IMR-90 (cell line): ENCODE measurements around the gene KDM2A. TPM values are rescaled to one million over a fixed set of nuclear protein-coding genes. Genes with fewer than 3 reads are reported as not detected.
"Not testable (repeated sequence)": the region's sequence is repeated elsewhere in the genome, so short reads cannot be mapped to it uniquely, and the experiment has no call there.

Experiments used
- ATAC-seq: fragments of 200-7000 bp; cut with Tn5 transposase; 2 replicates; pipeline ENCODE4 v1.9.1; 2020; ENCODE audit warnings: low read depth, mild to moderate bottlenecking, moderate library complexity
- BruUV-seq: library from RNA; stranded (reverse); fragments of 400-500 nt; replicated peaks from 2 replicates; lab custom pipeline; 2021; lab: Mats Ljungman, UMichigan
- CTCF ChIA-PET: fragments of 300-600 bp; formaldehyde crosslinking; extraction: SDS; loops from one replicate; lab custom pipeline; 2021; ENCODE audit warnings: antibody characterized with exemption; lab: Yijun Ruan, JAX
- POLR2A ChIA-PET: fragments of 300-600 bp; sonication (Branson Sonifier 250); formaldehyde crosslinking; loops from one replicate; lab custom pipeline; 2022; ENCODE audit warnings: antibody characterized with exemption; ENCODE audit not compliant: unreplicated experiment; lab: Charles Lee
- DNase-seq: peaks from one replicate; pipeline ENCODE4 v3.0.0; 2013
- H2AFZ ChIP-seq: replicated peaks from 2 replicates; pipeline ENCODE3; 2013; ENCODE audit warnings: low read length, mild to moderate bottlenecking; ENCODE audit not compliant: poor library complexity
- H2AK5ac ChIP-seq: 2 replicates; pipeline ENCODE4 v1.6.1; 2013; ENCODE audit warnings: low read depth, low read length, inconsistent platforms
- H2AK9ac ChIP-seq: replicated peaks from 2 replicates; pipeline ENCODE3; 2013; ENCODE audit warnings: mild to moderate bottlenecking, low read depth, low read length, moderate library complexity; ENCODE audit not compliant: poor library complexity
- H2BK120ac ChIP-seq: 2 replicates; pipeline ENCODE4 v1.6.1; 2013; ENCODE audit warnings: low read depth, low read length, inconsistent platforms
- H2BK15ac ChIP-seq: 3 replicates; pipeline ENCODE4 v1.6.1; 2013; ENCODE audit warnings: low read depth, low read length, inconsistent platforms
- H2BK20ac ChIP-seq: 2 replicates; pipeline ENCODE4 v1.6.1; 2013; ENCODE audit warnings: low read depth, mild to moderate bottlenecking, inconsistent platforms, low read length, moderate library complexity
- H2BK5ac ChIP-seq: 2 replicates; pipeline ENCODE4 v1.6.1; 2013; ENCODE audit warnings: mild to moderate bottlenecking, low read depth, low read length, inconsistent platforms; ENCODE audit not compliant: poor library complexity, severe bottlenecking
- H3K14ac ChIP-seq: replicated peaks from 2 replicates; pipeline ENCODE4 v1.6.1; 2013; ENCODE audit warnings: low read depth, low read length, inconsistent platforms
- H3K18ac ChIP-seq: 2 replicates; pipeline ENCODE4 v1.6.1; 2013; ENCODE audit warnings: low read depth, low read length, control low read depth
- H3K23ac ChIP-seq: 2 replicates; pipeline ENCODE4 v1.6.1; 2013; ENCODE audit warnings: low read depth, low read length, inconsistent platforms
- H3K27ac ChIP-seq: 2 replicates; pipeline ENCODE4 v1.5.1; 2013; ENCODE audit warnings: mild to moderate bottlenecking, control low read depth, low read length; ENCODE audit not compliant: insufficient read depth
- H3K27me3 ChIP-seq: 2 replicates; pipeline ENCODE4 v1.6.1; 2013; ENCODE audit warnings: low read length; ENCODE audit not compliant: control insufficient read depth, insufficient read depth
- H3K36me3 ChIP-seq: 2 replicates; pipeline ENCODE4 v1.6.1; 2013; ENCODE audit warnings: low read length, mixed read lengths; ENCODE audit not compliant: control insufficient read depth, insufficient read depth
- H3K4ac ChIP-seq: 2 replicates; pipeline ENCODE4 v1.6.1; 2013; ENCODE audit warnings: low read depth, low read length, inconsistent platforms
- H3K4me1 ChIP-seq: 2 replicates; pipeline ENCODE4 v1.6.1; 2013; ENCODE audit warnings: low read length, mixed read lengths; ENCODE audit not compliant: control insufficient read depth, insufficient read depth
- H3K4me2 ChIP-seq: 2 replicates; pipeline ENCODE4 v1.6.1; 2013; ENCODE audit warnings: low read depth, mild to moderate bottlenecking, control low read depth, low read length, moderate library complexity
- H3K4me3 ChIP-seq: 2 replicates; pipeline ENCODE4 v1.5.1; 2013; ENCODE audit warnings: low read depth, mild to moderate bottlenecking, control low read depth, low read length, moderate library complexity; ENCODE audit not compliant: insufficient read depth
- H3K56ac ChIP-seq: 2 replicates; pipeline ENCODE4 v1.6.1; 2013; ENCODE audit warnings: low read length, inconsistent platforms; ENCODE audit not compliant: insufficient read depth; ENCODE audit errors: extremely low read depth
- H3K79me1 ChIP-seq, 2 experiments: 2 replicates each; pipeline ENCODE4 v1.6.1; 2013; ENCODE audit warnings: low read length in 2 of 2, inconsistent platforms in 1 of 2, low read depth in 1 of 2
- H3K9ac ChIP-seq: 2 replicates; pipeline ENCODE4 v1.6.1; 2013; ENCODE audit warnings: low read depth, low read length, control low read depth
- H3K9me1 ChIP-seq: 2 replicates; pipeline ENCODE4 v1.6.1; 2013; ENCODE audit warnings: low read length, inconsistent platforms; ENCODE audit not compliant: insufficient read depth
- H3K9me3 ChIP-seq: 2 replicates; pipeline ENCODE4 v1.6.1; 2013; ENCODE audit warnings: low read length; ENCODE audit not compliant: control insufficient read depth, insufficient read depth
- H4K20me1 ChIP-seq: 2 replicates; pipeline ENCODE4 v1.6.1; 2013; ENCODE audit warnings: low read length, inconsistent platforms; ENCODE audit not compliant: insufficient read depth
- H4K5ac ChIP-seq: 2 replicates; pipeline ENCODE4 v1.6.1; 2013; ENCODE audit warnings: mild to moderate bottlenecking, low read depth, low read length, control low read depth
- H4K8ac ChIP-seq, 2 experiments: 2 replicates each; pipeline ENCODE4 v1.6.1; 2013; ENCODE audit warnings: low read depth in 2 of 2, low read length in 2 of 2, control low read depth in 1 of 2, inconsistent platforms in 1 of 2
- H4K91ac ChIP-seq: 2 replicates; pipeline ENCODE4 v1.6.1; 2013; ENCODE audit warnings: low read depth, low read length, inconsistent platforms; ENCODE audit not compliant: insufficient read depth
- WGBS, 2 experiments: methylation state at CpG; one replicate each; pipeline versions ENCODE4 v1.1.5 to v1.1.7; 2013; ENCODE audit warnings: missing lambda C conversion rate in 2 of 2; ENCODE audit not compliant: insufficient read length in 1 of 2; ENCODE audit errors: extremely low coverage in 2 of 2; 5-methylcytosine and 5-hydroxymethylcytosine counted together
- dilution Hi-C: fragments of 300-500 bp; cut with HindIII; formaldehyde crosslinking; loops from one replicate; pipeline ENCODE4 v1.14.3; 2018; ENCODE audit warnings: low sequenced_read_pairs; ENCODE audit not compliant: unreplicated experiment
- in situ Hi-C: fragments of 300-500 bp; cut with MboI; formaldehyde crosslinking; loops from 3 replicates; pipeline ENCODE4 v1.14.3; 2019; ENCODE audit warnings: low sequenced_read_pairs, inconsistent platforms, mixed read lengths
- intact Hi-C: fragments of 100-400 bp; cut with micrococcal nuclease; formaldehyde crosslinking; loops from 2 replicates; pipeline ENCODE4 v1.10.0; 2022
- polyA plus RNA-seq, 3 experiments: library from polyadenylated mRNA; depleted of rRNA; stranded (reverse); fragments of >200 nt; gene quantifications; 2 replicates each; pipeline ENCODE4 v1.2.3, GENCODE V29; 2012; ENCODE audit warnings: low replicate concordance in 1 of 3
- total RNA-seq: library from RNA; depleted of rRNA; stranded (reverse); fragments of >200 nt; gene quantifications from 2 replicates; pipeline ENCODE4 v1.2.3, GENCODE V29; 2012

KDM2A gene
- total and polyA plus RNA-seq, 2 of the 4 experiments (the other 2 are of a cell fraction), result 26.7 to 42.6 TPM

DNA sequence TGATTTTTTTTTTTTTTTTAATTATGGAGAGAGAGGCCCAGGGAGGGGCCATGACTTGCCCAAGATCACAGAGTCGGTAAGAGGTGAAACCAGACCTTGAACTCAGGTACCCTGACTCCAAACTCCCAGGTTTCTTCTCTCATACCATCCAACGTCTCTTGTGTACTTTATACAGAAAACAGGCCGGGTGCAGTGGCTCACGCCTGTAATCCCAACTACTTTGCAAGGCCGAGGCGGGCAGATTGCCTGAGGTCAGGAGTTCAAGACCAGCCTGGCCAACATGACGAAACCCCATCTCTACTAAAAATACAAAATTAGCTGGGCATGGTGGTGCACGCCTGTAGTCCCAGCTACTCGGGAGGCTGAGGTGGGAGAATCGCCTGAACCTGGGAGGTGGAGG, 11.8 kb downstream of the KDM2A start:
- H2AK9ac ChIP-seq, DNase-seq, H2BK20ac ChIP-seq, H3K9me3 ChIP-seq, H3K14ac ChIP-seq, BruUV-seq, H2BK15ac ChIP-seq, H2BK120ac ChIP-seq, H3K56ac ChIP-seq, H3K4ac ChIP-seq, H3K4me2 ChIP-seq, H3K4me1 ChIP-seq, H3K27ac ChIP-seq, H3K18ac ChIP-seq, in situ Hi-C loops, H2BK5ac ChIP-seq, intact Hi-C loops, H3K23ac ChIP-seq, H3K9me1 ChIP-seq, POLR2A ChIA-PET, H3K4me3 ChIP-seq, H3K9ac ChIP-seq, H2AK5ac ChIP-seq, H4K91ac ChIP-seq, ATAC-seq, H3K27me3 ChIP-seq, CTCF ChIA-PET, H2AFZ ChIP-seq, dilution Hi-C loops, H4K5ac ChIP-seq, H4K8ac ChIP-seq: not testable (repeated sequence)
- Histone ChIP-seq H4K20me1 (peaks cover 82% of the 10 kb centered on the region), H3K36me3 (peaks cover 37% of the 10 kb centered on the region), H3K79me1 (peaks cover 22 to 80% of the 10 kb centered on the region in 2 experiments)
- WGBS, 2 experiments, result 100% methylated on average over 1 of the region's 10 CpGs; no CpG with 5 or more reads in 1 of the 2 experiments
